SKM-1 treated with dmso at 0.1 percent for 144 hours (cell line): Measurements from ENCODE around the gene CARMIL3.

Experiments
- DNase-seq: peaks from one replicate; lab custom pipeline; 2025; ENCODE audit not compliant: unreplicated experiment; lab: John Stamatoyannopoulos, UW

The CARMIL3 gene

GRCh38 chr14:24060443-24060842 is 8.6 kb downstream of the CARMIL3 start:
- no peak for DNase-seq

DNA sequence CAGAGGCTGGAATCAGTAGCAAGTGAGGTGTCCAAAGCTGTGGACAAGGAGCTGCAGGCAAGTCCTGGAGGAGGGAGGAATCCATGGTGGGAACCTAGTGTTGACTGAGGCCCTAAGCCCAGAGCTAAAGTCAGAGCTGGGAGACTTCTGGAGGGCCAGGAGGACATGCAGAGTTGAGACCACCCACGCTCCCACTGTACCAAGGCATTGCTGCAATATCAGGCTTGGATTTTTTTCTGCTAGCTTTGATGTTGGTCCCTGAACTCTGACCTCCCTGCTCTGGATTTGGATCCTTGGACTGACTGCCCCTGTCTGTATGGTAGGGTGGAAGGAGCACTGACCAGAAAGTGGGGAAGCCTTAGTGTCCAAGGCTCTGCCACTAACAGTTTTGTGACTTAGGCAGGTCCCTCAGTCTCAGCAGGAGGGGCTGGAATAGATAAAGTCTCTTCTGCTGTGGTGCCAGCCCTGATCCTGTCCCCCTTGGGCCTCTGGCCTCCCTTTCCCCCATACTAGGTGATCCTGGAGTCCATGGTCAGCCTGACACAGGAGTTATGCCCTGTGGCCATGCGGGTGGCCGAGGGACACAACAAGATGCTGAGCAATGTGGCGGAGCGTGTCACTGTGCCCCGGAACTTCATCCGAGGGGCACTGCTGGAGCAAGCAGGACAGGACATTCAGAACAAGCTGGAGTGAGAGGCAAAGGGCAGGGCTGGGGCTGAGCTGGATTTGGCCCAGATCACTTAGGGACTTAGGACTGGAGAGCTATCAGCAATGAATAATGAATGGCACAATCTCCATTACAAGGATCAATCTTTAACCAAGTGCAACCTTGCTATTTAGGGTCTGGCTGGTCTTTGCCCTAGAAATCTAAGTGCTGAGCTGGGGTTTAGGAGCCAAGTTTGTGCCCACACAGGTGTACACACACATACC is 9.4 kb downstream of the CARMIL3 start:
- no peak for DNase-seq

DNA sequence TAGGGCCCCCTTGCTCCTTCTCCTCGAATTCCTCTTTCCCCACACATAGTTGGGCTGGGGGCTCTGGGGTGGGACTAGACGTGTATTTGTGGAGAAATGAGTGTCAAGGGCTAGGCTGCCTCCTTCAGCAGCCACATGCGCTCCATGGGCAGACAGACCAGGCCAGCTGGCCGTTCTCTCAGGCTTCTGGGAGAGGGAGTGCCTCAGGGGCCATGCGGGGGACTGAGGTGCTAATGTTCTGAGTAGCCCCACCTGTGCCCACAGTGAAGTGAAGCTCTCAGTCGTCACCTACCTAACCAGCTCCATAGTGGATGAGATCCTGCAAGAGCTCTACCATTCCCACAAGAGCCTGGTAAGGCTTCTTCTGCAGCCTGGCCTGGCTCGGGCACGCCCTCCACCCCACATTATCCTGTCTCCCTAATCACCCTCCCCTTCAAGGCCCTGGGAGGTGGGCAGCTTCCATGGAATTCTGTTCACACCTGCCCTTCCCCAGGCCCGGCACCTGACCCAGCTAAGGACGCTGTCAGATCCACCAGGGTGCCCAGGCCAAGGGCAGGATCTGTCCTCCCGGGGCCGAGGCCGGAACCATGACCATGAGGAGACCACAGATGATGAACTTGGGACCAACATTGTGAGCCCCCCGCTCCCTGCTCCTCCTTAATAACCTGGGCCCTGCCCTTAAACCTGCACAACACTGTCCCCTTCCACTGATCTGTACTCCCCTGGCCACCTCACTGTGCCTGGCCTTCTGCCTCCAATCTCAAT is 10.6 kb downstream of the CARMIL3 start:
- DNase-seq = no peak

GRCh38 chr14:24063263-24063836 is 11.5 kb downstream of the CARMIL3 start:
- no peak for DNase-seq

DNA sequence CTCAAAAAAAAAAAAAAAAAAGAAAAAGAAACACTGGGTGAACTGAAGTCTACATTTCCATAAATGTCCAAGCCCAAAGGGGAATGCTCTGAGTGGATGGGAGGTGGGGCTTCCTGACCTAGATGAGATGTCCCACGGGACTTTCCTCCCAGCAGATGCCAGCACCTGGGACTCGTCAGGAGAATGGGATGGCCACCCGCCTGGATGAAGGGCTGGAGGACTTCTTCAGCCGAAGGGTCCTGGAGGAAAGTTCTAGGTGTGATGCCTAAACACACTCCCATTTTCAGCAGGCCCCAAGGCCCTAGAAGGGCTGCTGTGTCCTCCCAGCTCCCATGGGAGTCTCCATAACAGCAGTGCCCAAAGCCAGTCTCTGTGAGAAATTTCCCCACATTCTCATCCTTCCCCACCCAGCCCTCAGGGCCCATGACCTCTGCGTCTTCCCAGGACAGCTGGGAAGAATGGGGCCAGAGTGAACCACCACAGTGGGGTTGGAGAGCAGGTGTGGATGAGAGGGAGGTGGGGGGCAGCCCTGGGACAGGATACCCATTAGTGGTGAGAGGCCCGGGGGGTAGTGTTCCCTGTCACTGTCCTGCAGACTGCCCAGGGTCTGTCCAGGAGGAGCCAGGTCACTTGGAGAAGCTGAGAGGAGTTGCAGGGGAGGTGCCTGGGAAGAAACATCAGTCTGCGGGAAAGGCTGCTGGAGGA is 12.4 kb downstream of the CARMIL3 start:
- no peak for DNase-seq

DNA sequence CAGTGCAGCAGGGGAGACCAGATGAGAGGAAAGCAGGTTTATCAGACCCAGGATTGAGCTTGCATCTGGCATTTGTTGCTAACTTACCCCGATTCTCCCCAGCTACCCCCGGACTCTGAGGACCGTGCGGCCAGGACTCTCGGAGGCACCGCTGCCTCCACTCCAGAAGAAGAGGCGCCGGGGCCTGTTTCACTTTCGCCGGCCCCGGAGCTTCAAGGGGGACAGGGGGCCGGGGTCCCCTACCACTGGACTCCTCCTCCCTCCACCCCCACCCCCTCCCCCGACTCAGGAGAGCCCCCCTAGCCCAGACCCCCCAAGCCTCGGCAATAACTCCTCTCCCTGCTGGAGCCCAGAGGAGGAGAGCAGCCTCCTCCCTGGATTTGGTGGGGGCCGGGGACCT is 13.0 kb downstream of the CARMIL3 start:
- DNase-seq = no peak

GRCh38 chr14:24065408-24065807 is 13.6 kb downstream of the CARMIL3 start:
- no peak for DNase-seq

DNA sequence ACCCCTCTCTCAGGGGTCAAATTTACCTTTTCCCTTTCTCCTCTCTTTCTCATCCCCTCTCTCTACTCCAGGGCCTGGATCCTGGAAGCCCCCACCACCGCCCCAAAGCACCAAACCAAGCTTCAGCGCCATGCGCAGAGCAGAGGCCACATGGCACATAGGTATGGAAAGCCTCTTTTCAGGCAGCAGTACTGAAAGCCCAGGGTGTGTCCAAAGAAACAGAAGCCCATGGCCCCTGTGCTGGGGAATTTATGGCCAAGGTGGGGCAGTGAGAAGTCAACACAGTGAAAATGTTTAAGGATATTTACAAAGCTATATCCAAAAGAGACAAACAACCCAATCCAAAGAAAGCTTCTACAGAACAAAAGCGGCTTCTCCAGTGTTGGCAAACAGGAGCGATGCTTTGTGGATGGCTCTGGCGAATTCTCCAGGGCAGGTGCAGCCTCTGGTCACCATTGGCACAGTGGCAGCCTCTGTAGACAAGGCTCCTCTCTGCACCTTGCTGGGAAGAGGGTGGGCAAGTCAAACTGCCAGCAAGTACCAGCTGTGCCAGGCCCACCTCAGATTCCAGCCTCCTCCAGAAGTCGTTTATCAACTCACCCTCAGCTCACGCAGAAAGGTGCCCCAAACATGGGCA is 14.8 kb downstream of the CARMIL3 start:
- no peak for DNase-seq

DNA sequence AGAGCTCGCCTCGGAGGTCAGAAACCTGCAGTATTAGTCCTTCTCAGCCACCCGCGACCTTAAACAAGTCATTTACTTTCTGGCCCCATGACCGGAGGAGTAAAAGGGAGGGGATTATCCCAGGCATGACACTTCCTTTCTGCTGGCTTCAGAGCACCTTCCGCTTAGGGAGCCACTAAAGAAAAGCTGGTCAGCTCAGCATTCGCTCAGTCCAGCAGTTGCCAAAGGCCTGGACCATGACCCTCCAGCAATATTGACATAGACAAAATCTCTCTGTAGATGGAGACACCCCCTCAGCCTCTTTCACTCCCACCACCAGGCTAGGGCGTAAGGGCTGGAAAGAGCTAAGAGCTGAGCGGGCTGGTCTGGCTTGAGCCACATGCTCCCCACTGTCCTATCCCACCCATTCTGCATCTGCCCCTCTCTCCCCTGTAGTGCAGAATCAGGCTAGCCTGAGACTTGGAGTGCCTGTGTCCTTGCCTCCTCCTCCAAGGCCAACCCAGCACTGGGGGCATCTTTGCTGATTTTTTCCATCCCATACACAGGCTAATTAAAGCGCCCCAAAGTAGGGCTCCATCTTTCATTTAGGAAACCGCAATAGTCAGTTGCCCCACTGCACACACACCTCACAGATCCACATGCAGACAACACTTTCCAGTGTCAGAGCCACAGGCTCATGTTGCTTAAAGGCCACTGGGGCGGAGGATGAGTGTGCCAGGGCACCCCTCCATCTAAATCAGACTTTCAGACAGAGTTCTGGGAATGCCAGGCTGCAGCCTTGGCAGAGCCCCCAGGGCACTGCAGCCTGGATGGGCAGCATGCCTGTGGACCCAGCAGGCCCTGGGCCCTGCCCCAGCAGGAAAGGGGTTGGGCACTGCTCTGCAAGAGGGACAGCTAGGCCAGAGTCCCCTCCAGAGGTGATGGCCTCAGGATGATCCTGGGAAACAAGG is 15.6 kb downstream of the CARMIL3 start:
- DNase-seq = no peak

- DNase-seq = no peak
Observed at GRCh38 chr14:24068711-24069410, 17.1 kb downstream of the CARMIL3 start.

GRCh38 chr14:24069411-24069735 is 17.6 kb downstream of the CARMIL3 start:
- no peak for DNase-seq

DNA sequence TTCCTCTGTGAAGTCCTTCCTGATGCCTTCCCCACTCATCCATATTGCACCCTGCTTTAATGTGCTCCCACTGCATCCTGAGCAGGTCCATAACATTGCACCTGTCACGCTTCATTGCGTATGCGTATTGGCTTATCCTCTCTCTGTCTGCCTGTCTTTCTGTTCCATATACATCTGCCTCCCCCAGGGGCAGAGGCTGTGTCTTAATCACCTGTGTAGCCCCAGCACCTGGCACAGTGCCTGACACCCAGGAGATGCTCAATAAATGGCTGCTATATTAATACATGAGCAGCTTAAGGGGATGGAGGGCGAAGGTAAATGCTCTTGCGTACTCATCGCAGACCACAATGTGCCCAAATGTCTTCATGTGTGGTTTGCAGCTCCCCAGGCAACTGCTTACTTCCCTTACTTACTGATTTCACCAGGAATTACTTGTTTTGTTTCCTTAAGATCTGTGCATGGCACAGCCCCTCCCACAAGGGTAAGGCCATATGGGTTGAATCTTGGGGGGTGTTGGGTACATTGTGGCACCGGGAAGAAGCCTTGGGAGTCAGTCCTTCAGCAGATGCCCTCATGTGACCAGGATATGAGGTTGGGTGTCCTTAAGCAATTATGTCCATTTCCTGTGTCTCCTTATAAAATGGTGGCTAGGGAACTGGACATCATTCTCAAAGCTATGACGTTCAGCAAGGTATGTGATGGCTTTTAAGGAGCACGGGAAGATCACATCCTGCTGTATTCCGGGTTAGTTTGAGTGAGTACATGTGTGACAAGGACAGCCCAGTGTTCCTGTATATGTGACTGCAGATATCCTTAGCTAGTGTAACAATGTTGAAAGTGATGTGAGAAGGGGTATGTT is 18.7 kb downstream of the CARMIL3 start:
- no peak for DNase-seq

GRCh38 chr14:24071144-24071697 is 19.4 kb downstream of the CARMIL3 start, which contains the start of gene CPNE6:
CPNE6 (plus strand) TSS chr14:24071562; CDS start chr14:24072937, 1,375 bp downstream.
- DNase-seq = no peak

- no peak for DNase-seq
Observed at GRCh38 chr14:24071836-24072430, 20.1 kb downstream of the CARMIL3 start.

- DNase-seq = no peak
Observed at GRCh38 chr14:24072436-24072835, 20.6 kb downstream of the CARMIL3 start.

DNA sequence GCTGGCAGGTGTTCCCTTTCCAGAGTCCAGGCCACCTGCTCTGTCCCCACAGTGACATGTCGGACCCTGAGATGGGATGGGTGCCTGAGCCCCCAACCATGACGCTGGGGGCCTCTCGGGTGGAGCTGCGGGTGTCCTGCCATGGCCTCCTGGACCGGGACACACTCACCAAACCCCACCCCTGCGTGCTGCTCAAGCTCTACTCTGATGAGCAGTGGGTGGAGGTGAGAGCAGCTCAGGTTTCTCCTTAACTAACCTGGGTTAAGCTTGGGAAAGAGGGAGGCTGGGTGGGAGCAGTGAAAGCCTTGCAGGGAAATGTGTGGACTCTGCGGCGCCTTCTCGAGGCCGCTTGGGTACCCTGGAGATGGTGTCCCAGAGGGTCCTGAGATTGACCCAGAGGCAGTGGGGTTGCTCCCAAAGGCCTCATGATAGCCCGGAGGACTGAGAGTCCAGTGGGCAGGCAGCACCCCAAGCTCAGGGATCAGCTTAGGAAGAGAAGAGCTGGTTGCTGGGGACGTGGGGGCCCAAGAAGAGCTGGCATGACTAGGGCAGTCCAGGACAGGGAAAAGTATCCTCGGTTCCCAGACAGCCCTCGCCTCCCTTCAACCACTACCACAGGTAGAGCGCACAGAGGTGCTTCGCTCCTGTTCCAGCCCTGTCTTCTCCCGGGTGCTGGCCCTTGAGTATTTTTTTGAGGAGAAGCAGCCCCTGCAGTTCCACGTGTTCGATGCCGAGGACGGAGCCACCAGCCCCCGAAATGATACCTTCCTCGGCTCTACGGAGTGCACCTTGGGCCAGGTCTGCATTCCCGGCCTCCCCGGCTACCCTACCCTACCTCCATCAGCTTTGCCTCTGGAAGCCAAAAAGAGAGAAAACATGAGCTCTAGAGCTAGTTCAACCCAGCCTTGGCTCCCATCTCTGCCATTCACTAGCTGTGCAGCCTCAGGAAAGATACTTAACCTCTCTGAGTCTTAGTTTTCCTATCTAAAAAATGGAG is 21.4 kb downstream of the CARMIL3 start:
- DNase-seq = no peak
